SK-N-SH (cell line): ENCODE data around the gene DCP1B. TPM values are rescaled to one million over a fixed set of nuclear protein-coding genes. Genes with fewer than 3 reads are reported as not detected.

ENCODE experiments used
- CTCF ChIA-PET: fragments of 300-600, 350-600 bp; formaldehyde crosslinking; extraction: SDS; loops from one replicate; lab custom pipeline; 2021; lab: Yijun Ruan, JAX
- POLR2A ChIA-PET: fragments of 350-600 bp; sonication (Branson Sonifier 250); formaldehyde crosslinking; extraction: SDS; loops from one replicate; lab custom pipeline; 2020; ENCODE audit warnings: antibody characterized with exemption, inconsistent platforms; lab: Yijun Ruan, JAX
- DNase-seq: peaks from one replicate; pipeline ENCODE4 v3.0.0; 2012
- H2AFZ ChIP-seq: fragments of 200-600 bp; sonication (generic); 2 replicates; pipeline ENCODE4 v1.8.1; 2016; ENCODE audit warnings: antibody characterized with exemption, mild to moderate bottlenecking, low read depth
- H3F3A ChIP-seq: fragments of 200-600 bp; sonication (generic); replicated peaks from 2 replicates; pipeline ENCODE3; 2016; ENCODE audit warnings: antibody characterized with exemption, mild to moderate bottlenecking; ENCODE audit not compliant: insufficient read depth
- H3K27ac ChIP-seq, 2 experiments: fragments of 200-500 bp in 1 of 2; fragments of 200-600 bp in 1 of 2; sonication (Bioruptor generic) in 1 of 2; sonication (generic), shearing (Covaris generic) in 1 of 2; 2 replicates each; pipeline versions ENCODE4 v1.5.1 to v1.6.1; 2014 to 2016; ENCODE audit warnings: low read depth in 2 of 2, inconsistent platforms in 1 of 2, low read length in 1 of 2, mild to moderate bottlenecking in 1 of 2, mixed read lengths in 1 of 2
- H3K27me3 ChIP-seq: fragments of 200-600 bp; sonication (generic), shearing (Covaris generic); 2 replicates; pipeline ENCODE4 v1.6.1; 2016; ENCODE audit warnings: mixed run types; ENCODE audit not compliant: insufficient read depth
- H3K36me3 ChIP-seq, 2 experiments: fragments of 200-500 bp in 1 of 2; fragments of 200-600 bp in 1 of 2; sonication (Bioruptor generic) in 1 of 2; sonication (generic) in 1 of 2; replicated peaks in 1 of 2; 2 replicates each; pipeline versions ENCODE3 to v1.5.1; 2014 to 2016; ENCODE audit warnings: low read length in 1 of 2, mild to moderate bottlenecking in 1 of 2; ENCODE audit not compliant: insufficient read depth in 2 of 2, control insufficient read depth in 1 of 2
- H3K4me1 ChIP-seq, 2 experiments: fragments of 200-500 bp in 1 of 2; fragments of 200-600 bp in 1 of 2; sonication (Bioruptor generic) in 1 of 2; sonication (generic), shearing (Covaris generic) in 1 of 2; 2 replicates each; pipeline versions ENCODE4 v1.5.1 to v1.6.1; 2014 to 2016; ENCODE audit warnings: low read depth in 1 of 2, low read length in 1 of 2, mixed run types in 1 of 2; ENCODE audit not compliant: insufficient read depth in 2 of 2, control insufficient read depth in 1 of 2
- H3K4me2 ChIP-seq: fragments of 200-600 bp; sonication (generic), shearing (Covaris generic); 2 replicates; pipeline ENCODE4 v1.6.1; 2017; ENCODE audit warnings: mixed run types
- H3K4me3 ChIP-seq, 2 experiments: fragments of 200-500 bp in 1 of 2; fragments of 200-600 bp in 1 of 2; sonication (Bioruptor generic) in 1 of 2; sonication (generic), shearing (Covaris generic) in 1 of 2; 2 replicates each; pipeline versions ENCODE4 v1.5.1 to v1.8.1; 2014 to 2016; ENCODE audit warnings: low read depth in 2 of 2, inconsistent platforms in 1 of 2, low read length in 1 of 2, mild to moderate bottlenecking in 1 of 2, mixed read lengths in 1 of 2, moderate library complexity in 1 of 2
- H3K79me2 ChIP-seq: fragments of 200-600 bp; sonication (generic); 2 replicates; pipeline ENCODE4 v1.8.1; 2017; ENCODE audit warnings: mild to moderate bottlenecking; ENCODE audit not compliant: insufficient read depth
- H3K9ac ChIP-seq: fragments of 200-600 bp; sonication (generic); 2 replicates; pipeline ENCODE4 v1.6.1; 2017; ENCODE audit warnings: mixed run types
- H3K9me2 ChIP-seq: fragments of 200-600 bp; sonication (generic); 2 replicates; pipeline ENCODE4 v1.6.1; 2017; ENCODE audit warnings: mixed run types
- H3K9me3 ChIP-seq: fragments of 200-600 bp; sonication (generic); 2 replicates; pipeline ENCODE4 v1.6.1; 2017; ENCODE audit warnings: mixed run types, mild to moderate bottlenecking, moderate library complexity
- H4K20me1 ChIP-seq: fragments of 200-600 bp; sonication (generic); 2 replicates; pipeline ENCODE4 v1.6.1; 2017; ENCODE audit warnings: mild to moderate bottlenecking, mixed run types; ENCODE audit not compliant: insufficient read depth
- ELF1 ChIP-seq: IDR thresholded peaks from 2 replicates; pipeline ENCODE4 v1.4.0; 2012
- FOXJ3 ChIP-seq: sonication (generic); formaldehyde crosslinking; IDR thresholded peaks from 2 replicates; pipeline ENCODE4 v1.5.1; 2020; ENCODE audit warnings: mild to moderate bottlenecking, missing genetic modification reagents
- FOXM1 ChIP-seq: IDR thresholded peaks from 2 replicates; pipeline ENCODE4 v1.4.0; 2012; ENCODE audit warnings: low read depth, mild to moderate bottlenecking
- GABPA ChIP-seq: IDR thresholded peaks from 2 replicates; pipeline ENCODE4 v1.4.0; 2012; ENCODE audit warnings: low read depth, mild to moderate bottlenecking
- JUND ChIP-seq: IDR thresholded peaks from 2 replicates; pipeline ENCODE4 v1.4.0; 2012
- NRF1 ChIP-seq: IDR thresholded peaks from 2 replicates; pipeline ENCODE4 v1.6.1; 2012; ENCODE audit warnings: low read depth, mild to moderate bottlenecking, low read length
- POLR2AphosphoS5 ChIP-seq: IDR thresholded peaks from 2 replicates; pipeline ENCODE4 v1.6.1; 2012; ENCODE audit warnings: low read depth, low read length
- RCOR1 ChIP-seq: fragments of 150-350 bp; IDR thresholded peaks from 2 replicates; pipeline ENCODE4 v1.6.1; 2017; ENCODE audit warnings: antibody characterized with exemption, low read length
- RXRA ChIP-seq: IDR thresholded peaks from 2 replicates; pipeline ENCODE4 v1.4.0; 2012; ENCODE audit warnings: low read depth, mild to moderate bottlenecking, borderline replicate concordance
- TCF12 ChIP-seq: IDR thresholded peaks from 2 replicates; pipeline ENCODE4 v1.4.0; 2012
- TEAD4 ChIP-seq: IDR thresholded peaks from 2 replicates; pipeline ENCODE4 v1.4.0; 2012; ENCODE audit warnings: mild to moderate bottlenecking, borderline replicate concordance; ENCODE audit not compliant: insufficient read depth
- WGBS: methylation state at CpG from one replicate; pipeline ENCODE4 v1.1.6; 2017; ENCODE audit warnings: low lambda C conversion rate; 5-methylcytosine and 5-hydroxymethylcytosine counted together
- polyA plus RNA-seq, 3 experiments: library from polyadenylated mRNA; depleted of rRNA; stranded (reverse); fragments of >200 nt; gene quantifications; 2 replicates each; pipeline ENCODE4 v1.2.3, GENCODE V29; 2012
- TF ChIP-seq, protein P1 (sequence below): fragments of 150-350 bp; IDR thresholded peaks from 2 replicates; pipeline ENCODE4 v1.6.1; 2017; ENCODE audit warnings: antibody characterized with exemption, low read length, low read depth, borderline replicate concordance
- TF ChIP-seq, protein P2 (sequence below): IDR thresholded peaks from 2 replicates; pipeline ENCODE4 v1.4.0; 2012; ENCODE audit warnings: low read depth, borderline replicate concordance
- TF ChIP-seq, protein P3 (sequence below): fragments of 150-350 bp; IDR thresholded peaks from 2 replicates; pipeline ENCODE4 v1.6.1; 2016; ENCODE audit warnings: mild to moderate bottlenecking, low read depth, low read length
- TF ChIP-seq, protein P4 (sequence below): fragments of 200-600 bp; sonication (generic); IDR thresholded peaks from 2 replicates; pipeline ENCODE4 v1.6.1; 2017; ENCODE audit warnings: antibody characterized with exemption, mild to moderate bottlenecking, moderate library complexity
- TF ChIP-seq, protein P5 (sequence below): IDR thresholded peaks from 2 replicates; pipeline ENCODE4 v1.4.0; 2012; ENCODE audit warnings: low read depth

The DCP1B gene
- polyA plus RNA-seq, 1 of the 3 experiments (the other 2 are of a cell fraction), result 18.8 TPM

DNA sequence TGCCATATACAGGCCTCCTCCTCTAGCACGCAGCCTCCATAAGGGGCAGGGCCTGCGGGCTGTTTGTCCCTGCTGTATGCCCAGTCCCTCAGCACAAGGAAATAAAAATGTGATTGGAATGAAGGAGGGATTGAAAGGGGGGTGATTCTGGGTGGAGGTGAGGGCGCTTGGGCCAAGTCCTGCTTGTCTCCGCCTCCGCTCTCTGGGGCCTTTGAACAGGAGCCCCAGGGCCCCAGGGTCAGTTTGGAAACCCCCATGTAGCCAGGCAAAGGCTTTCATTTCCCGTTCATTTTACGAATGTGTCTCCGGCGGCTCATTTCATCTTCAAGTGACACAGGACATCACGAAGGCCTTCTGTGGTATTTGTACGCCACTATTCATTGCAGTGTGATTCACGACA lies 81.3 kb downstream of the DCP1B start:
- H3K27me3 ChIP-seq, result no peaks in the 10 kb centered on the region; the same call in 1 of the 2 replicates
- 85% methylated on average over 12 of the region's 12 CpGs for WGBS
- CTCF ChIA-PET, result interaction anchor here (0.6 kb wide), 1 partner anchor 132 kb away, joined by 3 read pairs; no protein-coding TSS in a partner anchor

DNA sequence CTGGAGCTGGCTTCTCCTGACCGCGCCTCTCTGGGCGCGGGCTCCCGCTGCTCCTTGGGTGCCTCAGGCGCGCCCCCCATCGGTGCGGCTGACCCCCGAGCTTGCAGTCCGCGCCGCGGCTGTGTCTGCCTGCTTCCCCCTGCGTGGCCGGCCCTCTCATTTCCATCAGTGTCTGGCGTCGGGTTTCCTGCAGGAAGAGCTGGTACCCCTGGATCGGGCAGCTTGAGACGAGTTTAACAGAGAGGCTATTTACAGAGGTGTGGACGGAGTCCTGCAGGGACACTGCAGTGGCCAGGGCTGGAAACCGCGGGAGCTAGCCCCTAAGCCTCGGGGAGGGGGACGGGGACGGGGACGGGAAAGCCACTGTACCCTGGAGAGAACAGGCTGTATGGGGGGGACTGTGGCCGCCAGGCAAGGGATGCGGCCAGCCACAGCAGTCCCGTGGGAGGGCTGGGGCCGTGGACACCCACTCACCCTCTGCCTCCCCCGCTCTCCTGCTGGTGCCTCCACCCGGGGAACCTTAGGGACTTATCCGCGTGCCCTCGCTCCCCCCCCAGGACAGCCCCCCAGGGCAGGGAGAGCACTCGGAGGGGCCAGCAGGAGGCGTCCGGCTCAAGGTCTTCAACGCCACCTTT lies 82.1 kb downstream of the DCP1B start:
- Histone ChIP-seq H3K36me3 (no peaks in the 10 kb centered on the region), H3K4me3 (no peak overlapping the region), H3K9me2 (no peaks in the 10 kb centered on the region), H3K9ac (no peak overlapping the region), H3K79me2 (no peaks in the 10 kb centered on the region), H3K4me2 (no peak overlapping the region), H3K27me3 (no peaks in the 10 kb centered on the region; the same call in 1 of the 2 replicates), H2AFZ (no peak overlapping the region), H4K20me1 (no peaks in the 10 kb centered on the region), H3K9me3 (no peaks in the 10 kb centered on the region), H3K4me1 (peaks cover 0 to 45% of the 10 kb centered on the region in 2 experiments; a peak in 1 of 4 replicates), H3F3A (no peaks in the 10 kb centered on the region), H3K27ac (no peak overlapping the region)
- POLR2A ChIA-PET, result no interaction called here
- CTCF ChIA-PET, result interaction anchor here (5.5 kb wide), 1 partner anchor 18 kb away, joined by 40 read pairs; no protein-coding TSS in a partner anchor
- peak; percentile 25 for DNase-seq
- 86% methylated on average over 27 of the region's 40 CpGs for WGBS
- TF ChIP-seq JUND (no peak), TEAD4 (no peak), RXRA (no peak), POLR2AphosphoS5 (no peak), FOXJ3 (CRISPR knock-in tag) (no peak), RCOR1 (no peak), TCF12 (no peak), GABPA (no peak)
- TF ChIP-seq, protein P1, sequence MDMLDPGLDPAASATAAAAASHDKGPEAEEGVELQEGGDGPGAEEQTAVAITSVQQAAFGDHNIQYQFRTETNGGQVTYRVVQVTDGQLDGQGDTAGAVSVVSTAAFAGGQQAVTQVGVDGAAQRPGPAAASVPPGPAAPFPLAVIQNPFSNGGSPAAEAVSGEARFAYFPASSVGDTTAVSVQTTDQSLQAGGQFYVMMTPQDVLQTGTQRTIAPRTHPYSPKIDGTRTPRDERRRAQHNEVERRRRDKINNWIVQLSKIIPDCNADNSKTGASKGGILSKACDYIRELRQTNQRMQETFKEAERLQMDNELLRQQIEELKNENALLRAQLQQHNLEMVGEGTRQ, result no peak
- TF ChIP-seq, protein P2, sequence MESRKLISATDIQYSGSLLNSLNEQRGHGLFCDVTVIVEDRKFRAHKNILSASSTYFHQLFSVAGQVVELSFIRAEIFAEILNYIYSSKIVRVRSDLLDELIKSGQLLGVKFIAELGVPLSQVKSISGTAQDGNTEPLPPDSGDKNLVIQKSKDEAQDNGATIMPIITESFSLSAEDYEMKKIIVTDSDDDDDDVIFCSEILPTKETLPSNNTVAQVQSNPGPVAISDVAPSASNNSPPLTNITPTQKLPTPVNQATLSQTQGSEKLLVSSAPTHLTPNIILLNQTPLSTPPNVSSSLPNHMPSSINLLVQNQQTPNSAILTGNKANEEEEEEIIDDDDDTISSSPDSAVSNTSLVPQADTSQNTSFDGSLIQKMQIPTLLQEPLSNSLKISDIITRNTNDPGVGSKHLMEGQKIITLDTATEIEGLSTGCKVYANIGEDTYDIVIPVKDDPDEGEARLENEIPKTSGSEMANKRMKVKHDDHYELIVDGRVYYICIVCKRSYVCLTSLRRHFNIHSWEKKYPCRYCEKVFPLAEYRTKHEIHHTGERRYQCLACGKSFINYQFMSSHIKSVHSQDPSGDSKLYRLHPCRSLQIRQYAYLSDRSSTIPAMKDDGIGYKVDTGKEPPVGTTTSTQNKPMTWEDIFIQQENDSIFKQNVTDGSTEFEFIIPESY, result no peak
- TF ChIP-seq, protein P3, sequence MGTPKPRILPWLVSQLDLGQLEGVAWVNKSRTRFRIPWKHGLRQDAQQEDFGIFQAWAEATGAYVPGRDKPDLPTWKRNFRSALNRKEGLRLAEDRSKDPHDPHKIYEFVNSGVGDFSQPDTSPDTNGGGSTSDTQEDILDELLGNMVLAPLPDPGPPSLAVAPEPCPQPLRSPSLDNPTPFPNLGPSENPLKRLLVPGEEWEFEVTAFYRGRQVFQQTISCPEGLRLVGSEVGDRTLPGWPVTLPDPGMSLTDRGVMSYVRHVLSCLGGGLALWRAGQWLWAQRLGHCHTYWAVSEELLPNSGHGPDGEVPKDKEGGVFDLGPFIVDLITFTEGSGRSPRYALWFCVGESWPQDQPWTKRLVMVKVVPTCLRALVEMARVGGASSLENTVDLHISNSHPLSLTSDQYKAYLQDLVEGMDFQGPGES, result no peak

More for the DNA sequence above, 81.3 kb downstream of the DCP1B start:
- Histone ChIP-seq H3F3A (no peaks in the 10 kb centered on the region), H3K9ac (no peak overlapping the region), H2AFZ (no peak overlapping the region), H3K79me2 (no peaks in the 10 kb centered on the region), H3K4me3 (no peak overlapping the region), H3K9me2 (no peaks in the 10 kb centered on the region), H3K27ac (no peak overlapping the region), H4K20me1 (no peaks in the 10 kb centered on the region), H3K4me1 (peaks cover 0 to 45% of the 10 kb centered on the region in 2 experiments; a peak in 1 of 4 replicates), H3K36me3 (no peaks in the 10 kb centered on the region), H3K4me2 (no peak overlapping the region), H3K9me3 (no peaks in the 10 kb centered on the region)
- TF ChIP-seq, protein P4, sequence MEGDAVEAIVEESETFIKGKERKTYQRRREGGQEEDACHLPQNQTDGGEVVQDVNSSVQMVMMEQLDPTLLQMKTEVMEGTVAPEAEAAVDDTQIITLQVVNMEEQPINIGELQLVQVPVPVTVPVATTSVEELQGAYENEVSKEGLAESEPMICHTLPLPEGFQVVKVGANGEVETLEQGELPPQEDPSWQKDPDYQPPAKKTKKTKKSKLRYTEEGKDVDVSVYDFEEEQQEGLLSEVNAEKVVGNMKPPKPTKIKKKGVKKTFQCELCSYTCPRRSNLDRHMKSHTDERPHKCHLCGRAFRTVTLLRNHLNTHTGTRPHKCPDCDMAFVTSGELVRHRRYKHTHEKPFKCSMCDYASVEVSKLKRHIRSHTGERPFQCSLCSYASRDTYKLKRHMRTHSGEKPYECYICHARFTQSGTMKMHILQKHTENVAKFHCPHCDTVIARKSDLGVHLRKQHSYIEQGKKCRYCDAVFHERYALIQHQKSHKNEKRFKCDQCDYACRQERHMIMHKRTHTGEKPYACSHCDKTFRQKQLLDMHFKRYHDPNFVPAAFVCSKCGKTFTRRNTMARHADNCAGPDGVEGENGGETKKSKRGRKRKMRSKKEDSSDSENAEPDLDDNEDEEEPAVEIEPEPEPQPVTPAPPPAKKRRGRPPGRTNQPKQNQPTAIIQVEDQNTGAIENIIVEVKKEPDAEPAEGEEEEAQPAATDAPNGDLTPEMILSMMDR, result no peak
- TF ChIP-seq FOXM1, result no peak
- TF ChIP-seq TCF12, result no peak
- TF ChIP-seq, protein P2, result no peak
- no peak for TF ChIP-seq NRF1
- TF ChIP-seq, protein P5, sequence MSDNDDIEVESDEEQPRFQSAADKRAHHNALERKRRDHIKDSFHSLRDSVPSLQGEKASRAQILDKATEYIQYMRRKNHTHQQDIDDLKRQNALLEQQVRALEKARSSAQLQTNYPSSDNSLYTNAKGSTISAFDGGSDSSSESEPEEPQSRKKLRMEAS, result no peak
- TF ChIP-seq ELF1, result no peak
- TF ChIP-seq GABPA, result no peak
- DNase-seq, result no peak
- POLR2A ChIA-PET, result no interaction called here
